Endodermal cell (in vitro differentiated cells): Measurements from ENCODE around the gene PRLHR. TPM values are rescaled to one million over a fixed set of nuclear protein-coding genes. Genes with fewer than 3 reads are reported as not detected.
A peak's percentile ranks its signal among the peaks of the same experiment; 100 is the strongest.

Experiments used
- DNase-seq: peaks from one replicate; pipeline ENCODE4 v3.0.0-alpha.2; 2017
- H3K27ac ChIP-seq: 2 replicates; pipeline ENCODE4 v1.5.1; 2013; ENCODE audit warnings: mild to moderate bottlenecking, low read depth, low read length, moderate library complexity
- H3K27me3 ChIP-seq: 2 replicates; pipeline ENCODE4 v1.6.1; 2013; ENCODE audit warnings: mild to moderate bottlenecking, low read length, moderate library complexity; ENCODE audit not compliant: insufficient read depth, control insufficient read depth, poor library complexity, severe bottlenecking
- H3K36me3 ChIP-seq: 2 replicates; pipeline ENCODE4 v1.7.0; 2013; ENCODE audit warnings: mild to moderate bottlenecking, low read length, moderate library complexity; ENCODE audit not compliant: control insufficient read depth, insufficient read depth
- H3K4me1 ChIP-seq: one replicate; pipeline ENCODE4 v1.7.0; 2013; ENCODE audit warnings: low read length; ENCODE audit not compliant: control insufficient read depth, insufficient read depth
- H3K4me3 ChIP-seq: 2 replicates; pipeline ENCODE4 v1.5.1; 2013; ENCODE audit warnings: mild to moderate bottlenecking, low read length, moderate library complexity
- H3K9ac ChIP-seq: 2 replicates; pipeline ENCODE4 v1.6.1; 2013; ENCODE audit warnings: mild to moderate bottlenecking, low read length, moderate library complexity; ENCODE audit not compliant: poor library complexity, severe bottlenecking; ENCODE audit errors: extremely low read depth
- H3K9me3 ChIP-seq: 2 replicates; pipeline ENCODE4 v1.6.1; 2013; ENCODE audit warnings: mild to moderate bottlenecking, low read length, moderate library complexity; ENCODE audit not compliant: control insufficient read depth
- H3K27ac Mint-ChIP-seq: 2 replicates; pipeline ENCODE4 v1.8.0; 2020; ENCODE audit warnings: mixed read lengths
- H3K27me3 Mint-ChIP-seq: 2 replicates; pipeline ENCODE4 v1.8.0; 2021; ENCODE audit warnings: mild to moderate bottlenecking, mixed read lengths; ENCODE audit not compliant: insufficient read depth
- H3K36me3 Mint-ChIP-seq: 2 replicates; pipeline ENCODE4 v1.8.0; 2020; ENCODE audit warnings: low read depth, mixed read lengths
- H3K4me1 Mint-ChIP-seq: 2 replicates; pipeline ENCODE4 v1.8.0; 2020; ENCODE audit warnings: mixed read lengths
- H3K4me3 Mint-ChIP-seq: 2 replicates; pipeline ENCODE4 v1.8.0; 2020; ENCODE audit warnings: mild to moderate bottlenecking, moderate library complexity, mixed read lengths
- H3K9me3 Mint-ChIP-seq: 2 replicates; pipeline ENCODE4 v1.8.0; 2020; ENCODE audit warnings: mild to moderate bottlenecking, mixed read lengths
- WGBS, 2 experiments: methylation state at CpG; one replicate each; pipeline versions ENCODE4 v1.1.5 to v1.1.7; 2013; ENCODE audit warnings: missing lambda C conversion rate in 2 of 2, mixed read lengths in 1 of 2; ENCODE audit not compliant: insufficient coverage in 1 of 2, insufficient read length in 1 of 2; 5-methylcytosine and 5-hydroxymethylcytosine counted together
- total RNA-seq, 2 donors: library from RNA; stranded (reverse); fragmentation: NEBNext Ultra II Directional in 1 of 2; extraction: Animal tissue kit (Norgen Biotek cat#: 25700) in 1 of 2; gene quantifications; 2 replicates in 1 of 2; 3 replicates in 1 of 2; pipeline ENCODE4 v1.2.1, GENCODE V29; 2021
- TF ChIP-seq, protein P1 (sequence below): fragments of 200-600 bp; sonication (generic); conservative IDR thresholded peaks from 2 replicates; pipeline ENCODE4 v1.5.0; 2021; ENCODE audit warnings: antibody characterized with exemption, mild to moderate bottlenecking

Gene PRLHR
- total RNA-seq, 2 donors from 2014 or later, result not detected

DNA sequence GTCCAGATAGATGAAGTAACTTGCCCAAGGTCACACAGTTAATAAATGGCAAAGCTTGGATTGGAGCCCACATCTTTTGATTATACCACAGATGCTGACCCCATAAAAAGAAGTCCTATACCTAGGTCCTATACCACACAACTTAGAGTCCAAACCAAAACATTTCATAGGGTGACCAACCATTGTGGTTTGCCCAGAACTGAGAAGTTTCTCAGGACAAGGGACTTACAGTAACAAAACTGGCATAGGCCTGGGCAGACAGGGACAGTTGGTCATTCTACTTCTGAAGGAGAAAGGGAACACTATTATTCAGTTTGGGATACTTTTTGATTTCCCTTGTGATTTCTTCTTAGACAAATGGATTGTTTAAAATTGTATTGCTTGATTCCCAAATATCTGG lies 32.9 kb upstream of the PRLHR start:
- Histone ChIP-seq H3K9me3 (no peaks in the 10 kb centered on the region), H3K27ac (no peak overlapping the region), H3K36me3 (no peaks in the 10 kb centered on the region), H3K27me3 (no peaks in the 10 kb centered on the region), H3K4me3 (no peak overlapping the region), H3K4me1 (no peaks in the 10 kb centered on the region), H3K9ac (no peak overlapping the region)
- H3K27ac Mint-ChIP-seq, result no peak overlapping the region
- no peaks in the 10 kb centered on the region for H3K36me3 Mint-ChIP-seq
- no peak overlapping the region for H3K4me3 Mint-ChIP-seq
- TF ChIP-seq, protein P1, sequence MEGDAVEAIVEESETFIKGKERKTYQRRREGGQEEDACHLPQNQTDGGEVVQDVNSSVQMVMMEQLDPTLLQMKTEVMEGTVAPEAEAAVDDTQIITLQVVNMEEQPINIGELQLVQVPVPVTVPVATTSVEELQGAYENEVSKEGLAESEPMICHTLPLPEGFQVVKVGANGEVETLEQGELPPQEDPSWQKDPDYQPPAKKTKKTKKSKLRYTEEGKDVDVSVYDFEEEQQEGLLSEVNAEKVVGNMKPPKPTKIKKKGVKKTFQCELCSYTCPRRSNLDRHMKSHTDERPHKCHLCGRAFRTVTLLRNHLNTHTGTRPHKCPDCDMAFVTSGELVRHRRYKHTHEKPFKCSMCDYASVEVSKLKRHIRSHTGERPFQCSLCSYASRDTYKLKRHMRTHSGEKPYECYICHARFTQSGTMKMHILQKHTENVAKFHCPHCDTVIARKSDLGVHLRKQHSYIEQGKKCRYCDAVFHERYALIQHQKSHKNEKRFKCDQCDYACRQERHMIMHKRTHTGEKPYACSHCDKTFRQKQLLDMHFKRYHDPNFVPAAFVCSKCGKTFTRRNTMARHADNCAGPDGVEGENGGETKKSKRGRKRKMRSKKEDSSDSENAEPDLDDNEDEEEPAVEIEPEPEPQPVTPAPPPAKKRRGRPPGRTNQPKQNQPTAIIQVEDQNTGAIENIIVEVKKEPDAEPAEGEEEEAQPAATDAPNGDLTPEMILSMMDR, result no peak
- no peak for DNase-seq
- peaks cover 35% of the 10 kb centered on the region for H3K27me3 Mint-ChIP-seq
- H3K9me3 Mint-ChIP-seq, result no peaks in the 10 kb centered on the region
- H3K4me1 Mint-ChIP-seq, result peaks cover 9% of the 10 kb centered on the region

DNA sequence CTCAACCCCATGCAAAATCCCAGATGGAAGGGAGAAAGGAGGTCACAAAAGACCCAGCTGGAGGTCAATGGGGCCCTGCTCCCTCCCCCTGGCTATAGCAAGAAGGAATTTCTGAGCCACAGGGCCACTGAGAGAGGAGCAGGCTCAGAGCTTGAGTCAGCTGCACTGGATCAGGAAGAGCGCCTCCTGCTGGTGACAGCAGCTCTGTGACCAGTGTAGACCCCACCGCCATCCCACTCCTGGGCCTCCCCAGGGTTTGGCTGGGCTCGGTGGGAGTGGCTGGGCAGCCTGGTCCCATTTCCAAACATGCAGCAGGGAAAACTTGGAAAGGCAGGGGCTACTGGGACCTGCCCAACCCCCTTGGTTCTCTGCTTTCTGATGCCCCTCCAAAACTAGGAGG lies 31.5 kb upstream of the PRLHR start:
- no peak overlapping the region for H3K27ac Mint-ChIP-seq
- Histone ChIP-seq H3K4me1 (no peaks in the 10 kb centered on the region), H3K36me3 (no peaks in the 10 kb centered on the region), H3K9me3 (no peaks in the 10 kb centered on the region), H3K27me3 (no peaks in the 10 kb centered on the region), H3K27ac (no peak overlapping the region), H3K4me3 (no peak overlapping the region), H3K9ac (no peak overlapping the region)
- H3K36me3 Mint-ChIP-seq, result no peaks in the 10 kb centered on the region
- H3K4me3 Mint-ChIP-seq, result no peak overlapping the region
- no peaks in the 10 kb centered on the region for H3K9me3 Mint-ChIP-seq
- H3K4me1 Mint-ChIP-seq, result peaks cover under 1% of the 10 kb centered on the region
- peak; percentile 66 for DNase-seq
- TF ChIP-seq, protein P1, result peak; percentile 77
- WGBS, 2 experiments, result 82 to 83% methylated on average over 2 to 3 of the region's 3 CpGs
- peaks cover 23% of the 10 kb centered on the region for H3K27me3 Mint-ChIP-seq

DNA sequence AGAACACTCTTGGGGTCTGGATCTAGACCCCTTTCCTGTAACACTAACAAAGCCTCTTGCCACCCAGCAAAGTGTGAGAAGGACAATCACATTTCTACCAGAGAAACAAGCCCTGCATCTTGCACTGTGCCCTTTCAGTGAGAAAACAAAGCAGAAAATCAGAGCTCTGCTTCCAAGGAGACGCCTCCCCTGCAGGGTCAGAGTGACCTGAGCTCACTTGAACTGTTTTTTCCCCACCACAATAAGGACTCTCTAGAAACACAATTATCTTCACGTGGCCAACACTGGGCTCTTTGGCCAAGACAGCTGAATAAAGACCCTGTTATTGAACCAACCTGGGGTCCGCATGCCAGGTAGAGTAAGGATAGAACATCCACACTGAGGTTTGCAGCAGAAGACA lies 30.1 kb upstream of the PRLHR start:
- no peaks in the 10 kb centered on the region for H3K4me1 Mint-ChIP-seq
- no peak for DNase-seq
- H3K9ac ChIP-seq, result no peak overlapping the region
- WGBS, 2 experiments, result 80 to 83% methylated on average over 2 to 3 of the region's 3 CpGs
- H3K36me3 Mint-ChIP-seq, result no peaks in the 10 kb centered on the region
- no peaks in the 10 kb centered on the region for H3K9me3 ChIP-seq
- H3K36me3 ChIP-seq, result no peaks in the 10 kb centered on the region
- H3K9me3 Mint-ChIP-seq, result no peaks in the 10 kb centered on the region
- H3K27ac Mint-ChIP-seq, result no peak overlapping the region
- no peaks in the 10 kb centered on the region for H3K27me3 ChIP-seq
- TF ChIP-seq, protein P1, result no peak
- no peak overlapping the region for H3K4me3 Mint-ChIP-seq
- peaks cover 23% of the 10 kb centered on the region for H3K27me3 Mint-ChIP-seq
- no peak overlapping the region for H3K27ac ChIP-seq
- no peaks in the 10 kb centered on the region for H3K4me1 ChIP-seq
- no peak overlapping the region for H3K4me3 ChIP-seq
